GM19463 (cell line): ENCODE results near the gene ABCC9.

Experiments used
- ATAC-seq: cut with Tn5 transposase; IDR thresholded peaks from one replicate; pipeline ENCODE4 v1.9.1; 2021; ENCODE audit warnings: mild to moderate bottlenecking, moderate library complexity; ENCODE audit not compliant: unreplicated experiment

Gene ABCC9

DNA sequence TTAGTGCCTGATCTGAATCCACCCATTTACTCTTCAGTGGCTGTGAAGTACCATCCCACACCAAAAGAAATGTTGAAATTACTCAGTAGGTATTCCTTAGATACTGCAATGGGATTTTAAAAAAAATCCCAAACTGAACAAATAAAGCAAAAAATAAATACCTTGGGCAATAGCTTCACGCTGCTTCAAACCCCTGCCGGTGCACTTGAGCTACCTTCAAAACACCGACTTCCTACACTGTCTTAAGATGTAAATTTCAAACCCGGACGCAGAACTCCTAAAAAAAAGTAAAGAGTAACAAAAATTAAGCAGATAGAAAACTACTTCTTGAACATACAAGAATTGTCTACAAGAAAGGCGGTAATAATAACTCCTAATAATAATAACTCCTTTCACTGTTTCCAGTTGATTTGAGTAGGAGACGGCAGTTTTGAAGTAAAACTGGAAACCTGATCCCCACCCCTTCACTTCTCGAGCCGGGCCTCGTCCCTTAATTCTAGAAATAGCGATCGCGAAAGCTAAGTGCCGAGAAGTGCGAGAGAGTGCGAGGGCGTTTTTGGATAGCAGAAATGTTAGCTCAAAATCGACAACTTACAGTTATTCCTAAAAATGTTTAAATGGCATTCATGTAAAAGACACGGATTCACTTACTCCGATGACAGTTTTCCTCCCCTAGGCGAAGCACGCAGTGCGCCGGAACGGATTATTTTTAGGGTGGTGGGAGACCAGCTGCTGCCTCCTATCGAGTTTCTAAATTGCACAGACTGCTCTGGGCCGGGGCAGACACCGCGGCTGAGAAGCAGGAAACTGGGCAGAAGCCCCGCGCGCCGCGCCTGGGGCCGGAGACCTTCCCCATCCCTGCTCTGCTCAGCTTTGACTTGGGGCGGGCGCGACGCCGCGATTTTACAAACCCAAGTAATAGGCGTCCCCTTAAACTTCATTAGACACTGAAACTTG, at the start of gene ABCC9:
Gene ABCC9 (minus strand): TSS at position 878 of the 957 bp plus-strand sequence. CDS start 4,752 bp downstream, outside the sequence.
- peak; percentile 56 for ATAC-seq

DNA sequence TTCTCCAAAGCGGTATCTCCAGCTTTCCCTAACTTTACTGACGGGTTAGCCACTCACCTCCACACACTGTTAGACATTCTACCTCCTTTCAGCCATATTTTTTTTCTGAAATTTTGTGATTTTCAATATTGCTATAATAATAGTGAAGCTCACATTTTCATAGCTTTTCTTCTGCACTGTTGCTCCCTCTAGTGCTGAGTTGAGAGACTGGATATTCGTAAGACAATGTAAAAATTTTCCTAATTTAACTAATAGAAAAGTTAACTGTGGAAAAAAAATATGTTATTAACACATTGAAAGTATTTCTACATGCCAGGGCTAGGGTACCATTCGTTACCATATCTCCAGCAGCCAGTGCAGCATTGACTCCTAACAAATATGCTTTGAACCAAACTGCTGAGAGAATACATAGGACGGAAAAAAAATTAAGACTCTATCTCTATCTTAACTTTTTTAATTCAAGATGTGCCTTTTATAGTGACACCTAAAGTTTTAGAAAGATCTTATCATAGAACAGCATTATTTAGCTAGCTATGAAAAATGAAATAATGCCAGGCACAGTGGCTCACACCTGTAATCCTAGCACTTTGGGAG, 48.7 kb upstream of the ABCC9 start:
- no peak for ATAC-seq

- ATAC-seq = no peak
Observed at GRCh38 chr12:21988619-21989018, 47.4 kb upstream of the ABCC9 start.

DNA sequence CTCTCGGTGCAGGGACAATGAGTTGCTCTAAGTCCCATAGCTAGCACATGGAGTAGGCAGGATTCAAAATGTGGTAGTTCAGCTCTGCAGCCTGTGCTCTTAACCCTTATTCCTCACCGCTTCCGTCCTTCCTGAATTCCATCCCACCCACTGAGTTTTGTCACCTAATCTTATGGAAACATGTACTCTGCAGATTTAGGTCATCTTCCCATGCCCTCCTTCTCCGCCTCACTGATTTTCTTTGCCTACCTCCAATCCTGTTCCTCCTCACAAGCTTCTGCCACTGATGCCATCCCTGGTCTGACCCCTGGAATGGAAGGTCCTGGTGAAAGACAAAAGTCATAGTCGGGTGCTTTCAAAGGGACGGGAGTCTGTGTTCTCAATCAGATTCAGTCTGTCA, 46.5 kb upstream of the ABCC9 start:
- ATAC-seq = no peak

DNA sequence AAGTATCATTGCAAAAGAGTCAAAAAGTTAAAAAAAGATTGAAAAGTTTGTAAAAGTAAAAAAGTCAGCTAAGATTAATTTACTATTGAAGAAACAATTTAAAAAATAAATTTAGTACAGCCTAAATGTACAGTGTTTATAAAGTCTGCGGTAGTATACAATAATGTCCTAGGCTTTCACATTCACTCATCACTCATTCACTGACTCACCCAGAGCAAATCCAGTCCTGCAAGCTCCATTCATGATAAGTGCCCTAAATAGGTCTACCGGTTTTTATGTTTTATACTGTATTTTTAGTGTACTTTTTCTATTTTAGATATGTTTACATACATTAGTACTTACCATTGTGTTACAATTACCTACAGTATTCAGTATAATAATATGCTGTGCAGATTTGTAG, 43.9 kb upstream of the ABCC9 start:
- no peak for ATAC-seq

DNA sequence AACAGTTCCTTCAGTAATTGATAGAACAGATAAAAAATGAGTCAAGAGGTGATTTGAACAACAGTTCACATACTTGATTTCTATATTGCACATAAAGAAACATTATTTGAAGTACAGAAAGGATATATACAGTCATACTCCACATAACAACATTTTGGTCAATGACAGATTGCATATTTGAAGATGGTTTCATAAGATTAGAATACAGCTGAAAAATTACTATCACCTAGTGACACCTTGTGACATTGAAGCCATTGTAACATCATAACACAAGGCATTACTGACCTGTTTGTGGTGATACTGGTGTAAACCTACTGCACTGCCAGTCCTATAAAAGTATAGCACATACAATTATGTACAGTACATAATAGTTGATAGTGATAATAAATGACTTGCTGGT, 43.1 kb upstream of the ABCC9 start:
- ATAC-seq = no peak

DNA sequence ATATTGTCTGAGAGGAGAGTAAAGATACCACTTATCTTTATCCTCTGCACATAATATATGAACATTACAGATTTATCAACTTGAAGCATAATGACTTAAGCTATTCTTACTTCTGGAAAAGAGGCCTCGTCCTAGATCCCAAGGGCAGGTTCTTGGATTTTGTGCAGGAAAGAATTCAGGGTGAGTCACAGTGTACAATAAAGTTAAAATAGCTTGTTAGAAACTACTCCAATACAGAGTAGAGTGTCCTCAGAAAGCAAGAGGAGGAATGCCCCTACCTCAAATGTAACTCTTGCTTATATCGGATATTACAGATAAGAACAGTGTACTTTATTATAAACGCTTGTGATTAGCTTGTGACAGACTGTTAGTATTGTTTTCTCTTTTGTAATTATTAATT, 41.9 kb upstream of the ABCC9 start:
- no peak for ATAC-seq

DNA sequence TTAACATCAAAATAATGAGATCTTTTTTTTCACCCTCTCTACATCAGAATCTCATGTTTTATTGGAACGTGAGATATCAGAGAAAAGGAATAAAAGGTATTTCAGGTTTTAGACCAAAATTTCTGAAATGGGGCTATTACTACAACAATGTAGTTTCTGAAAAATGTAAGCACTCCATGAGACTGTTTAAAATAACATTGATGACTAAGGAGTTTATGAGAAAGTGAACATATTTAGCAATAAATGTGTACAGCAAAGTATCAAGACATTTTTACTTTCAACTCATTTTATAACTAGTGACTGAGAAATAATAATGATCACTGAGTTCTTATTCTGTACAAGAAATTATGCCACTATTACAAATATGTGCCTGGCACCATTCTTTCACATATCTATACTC, 39.3 kb upstream of the ABCC9 start:
- ATAC-seq = no peak

- no peak for ATAC-seq
Observed at GRCh38 chr12:21975293-21975692, 34.1 kb upstream of the ABCC9 start.

DNA sequence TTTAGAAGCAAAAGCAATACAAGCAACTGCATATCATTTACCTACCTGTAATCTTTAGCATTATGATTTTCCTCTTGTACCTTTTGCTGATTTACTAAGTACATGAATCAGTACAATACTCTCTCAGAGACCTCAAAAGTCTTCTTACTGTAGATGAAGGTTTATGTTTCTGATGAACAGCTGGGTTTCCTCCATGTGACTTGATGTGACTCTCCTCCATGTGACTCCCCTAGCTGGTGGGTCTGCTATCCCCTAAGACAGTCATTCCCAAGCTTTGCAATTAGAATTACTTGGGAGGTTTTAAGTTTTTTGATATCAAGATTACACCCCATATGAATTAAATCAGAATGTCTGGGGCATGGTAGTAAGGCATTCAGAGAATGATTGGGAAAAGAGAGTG, 32.0 kb upstream of the ABCC9 start:
- no peak for ATAC-seq

DNA sequence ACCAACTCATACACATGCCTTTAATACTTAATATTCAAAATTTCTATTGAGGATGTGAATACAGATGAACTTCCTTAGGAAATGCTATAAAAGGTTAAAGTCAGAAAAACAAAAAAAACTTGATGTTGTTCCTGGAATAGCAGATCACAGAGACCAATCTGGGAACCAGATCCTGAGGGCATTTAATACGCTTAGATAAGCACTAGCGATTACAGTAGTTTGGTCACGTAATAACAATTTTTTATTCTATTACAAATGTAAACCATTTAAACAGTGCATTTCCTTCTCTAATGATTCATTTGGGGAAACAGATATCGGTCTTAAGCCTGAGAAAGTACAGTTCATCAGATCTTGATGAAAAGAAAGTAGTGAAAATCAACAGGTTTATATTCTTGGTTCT, 30.8 kb upstream of the ABCC9 start:
- no peak for ATAC-seq

DNA sequence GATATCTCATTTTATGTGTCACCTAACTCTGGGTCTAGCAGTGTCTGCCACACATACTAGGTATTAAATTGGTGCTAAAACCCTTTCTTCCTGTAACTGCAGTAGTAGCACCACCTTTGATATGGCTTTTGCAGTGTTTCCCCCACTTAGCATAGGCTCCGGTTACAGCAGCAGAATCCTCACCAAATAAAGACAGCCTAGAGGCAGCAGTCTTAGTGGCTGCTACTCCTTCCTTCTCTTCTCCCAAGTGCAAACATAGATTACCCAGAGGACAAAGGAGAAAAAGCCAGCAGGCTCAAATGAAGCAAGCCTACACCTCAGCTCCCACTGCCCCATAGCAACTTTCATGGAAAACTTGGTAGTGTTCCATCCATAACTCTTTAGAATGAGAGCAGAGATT, 30.1 kb upstream of the ABCC9 start:
- ATAC-seq = no peak

GRCh38 chr12:21962821-21963220, 21.6 kb upstream of the ABCC9 start:
- no peak for ATAC-seq

- no peak for ATAC-seq
Observed at GRCh38 chr12:21962236-21962635, 21.0 kb upstream of the ABCC9 start.

DNA sequence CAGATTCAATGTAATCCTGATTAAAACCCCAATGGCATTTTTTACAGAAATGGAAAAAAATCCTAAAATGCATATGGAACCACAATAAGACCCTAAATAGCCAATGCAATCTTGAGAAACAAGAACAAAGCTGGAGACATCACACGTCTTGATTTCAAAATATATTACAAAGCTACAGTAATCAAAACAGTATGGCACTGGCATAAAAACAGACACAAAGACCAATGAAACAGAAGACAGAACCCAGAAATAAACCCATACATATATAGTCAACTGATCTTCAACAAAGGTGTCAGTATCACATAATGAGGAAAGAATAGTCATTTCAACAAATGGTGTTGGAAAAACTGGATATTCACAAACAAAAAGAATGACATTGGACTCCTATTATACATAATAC, 9.4 kb upstream of the ABCC9 start:
- no peak for ATAC-seq

GRCh38 chr12:21949036-21949435, 7.8 kb upstream of the ABCC9 start:
- no peak for ATAC-seq

GRCh38 chr12:21946983-21947382, 5.8 kb upstream of the ABCC9 start:
- no peak for ATAC-seq

DNA sequence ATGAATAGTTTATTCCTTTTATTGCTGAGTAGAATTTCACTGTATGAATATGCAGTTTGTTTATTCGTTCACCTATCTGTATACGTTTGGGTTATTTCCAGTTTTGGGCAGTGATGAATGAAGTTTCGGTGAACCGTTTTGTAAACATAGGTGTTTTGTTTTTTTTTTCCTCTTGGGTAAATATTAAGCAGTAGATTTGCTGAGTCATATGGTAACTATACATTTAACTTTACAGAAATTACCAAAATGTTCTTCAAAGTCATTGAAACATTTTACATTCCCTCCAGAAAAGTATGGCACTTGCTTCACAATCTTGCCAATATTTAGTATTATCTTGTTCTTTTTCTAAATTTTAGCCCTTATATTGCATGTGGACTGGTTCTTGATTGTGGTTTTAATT, 3.8 kb upstream of the ABCC9 start:
- ATAC-seq = no peak

- ATAC-seq = no peak
Observed at GRCh38 chr12:21942377-21942703, 1.1 kb upstream of the ABCC9 start.

DNA sequence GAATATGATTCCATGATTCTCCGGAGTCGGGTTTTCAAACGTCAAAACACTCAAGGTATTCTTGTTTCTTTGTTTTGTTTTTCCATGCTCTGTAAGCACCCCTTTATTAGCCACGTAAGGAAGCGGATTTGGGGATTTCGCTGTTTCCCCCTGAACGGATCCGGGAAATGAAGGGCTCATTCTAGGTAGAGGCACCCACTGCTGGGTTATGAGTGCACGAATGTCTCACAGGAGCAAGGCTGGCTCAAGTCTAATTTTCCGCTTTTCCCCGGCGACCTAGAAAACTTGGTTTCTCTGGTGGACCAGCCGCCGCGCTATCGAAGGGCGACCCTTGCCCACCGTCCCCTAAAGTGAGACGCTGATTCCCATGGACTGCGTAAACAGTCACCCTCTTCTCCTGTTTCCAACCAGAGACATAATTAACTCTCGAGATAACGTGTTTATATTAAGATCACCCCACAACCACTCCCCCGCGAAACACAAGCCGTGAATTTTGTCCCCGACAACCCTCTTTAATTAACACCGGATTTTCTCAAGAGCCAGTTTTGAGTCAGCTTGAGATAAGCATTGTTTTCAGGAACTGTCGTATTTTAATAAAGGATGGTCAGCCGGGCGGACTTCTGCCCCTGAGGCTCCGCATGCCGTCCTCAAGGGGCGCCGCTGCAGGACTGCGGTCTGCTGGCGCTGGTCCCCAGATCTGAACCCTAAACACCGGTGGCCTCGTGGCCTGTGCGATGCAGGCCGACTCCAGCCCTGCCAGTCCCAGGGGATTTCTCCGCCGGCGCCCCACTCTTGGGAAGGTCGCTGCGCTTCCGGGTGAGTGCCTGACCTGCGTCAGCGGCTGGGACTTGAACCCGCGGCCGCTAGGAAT, 515 bp upstream of the ABCC9 start:
- ATAC-seq = no peak

DNA sequence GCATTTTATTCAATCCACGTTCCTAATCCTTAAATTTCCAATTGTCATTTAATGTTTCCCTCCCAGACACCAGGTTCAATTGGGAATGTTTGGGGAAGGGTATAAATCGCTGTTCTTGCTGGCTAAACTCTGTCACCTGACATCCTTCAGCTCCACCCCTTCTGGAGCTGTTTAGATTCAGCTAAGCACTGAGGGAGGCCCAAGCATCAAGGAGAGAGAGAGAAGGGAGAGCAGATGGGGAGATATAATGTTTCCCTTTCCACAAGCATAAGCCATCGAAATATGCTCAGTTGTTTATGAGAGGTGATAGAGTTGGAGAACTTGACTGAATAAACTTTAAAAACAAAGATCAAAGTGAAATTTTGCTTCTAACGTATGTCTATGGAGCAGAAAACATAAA, 1.8 kb downstream of the ABCC9 start:
- no peak for ATAC-seq

DNA sequence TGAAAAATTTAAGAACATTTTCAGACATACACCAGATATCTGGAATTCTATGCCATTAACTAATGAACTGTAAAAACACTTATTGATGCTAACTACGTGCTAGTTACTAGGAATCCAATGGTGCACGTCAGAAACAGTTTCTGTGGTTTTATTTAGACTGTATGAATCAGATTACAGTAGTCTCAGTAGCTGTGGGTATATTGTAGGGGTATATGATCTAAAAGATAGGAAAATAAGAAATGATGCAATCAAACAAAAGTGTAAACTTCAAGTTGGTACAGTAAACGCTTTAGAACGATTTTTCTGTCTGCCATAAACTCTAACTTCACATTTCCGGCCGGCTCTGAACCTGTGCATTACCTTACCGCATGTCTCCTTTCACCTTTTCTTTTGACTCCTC, 2.3 kb downstream of the ABCC9 start:
- ATAC-seq = no peak
